ENCODE measurements around the gene CSRNP3.

GRCh38 chr2:165499131-165499530, 29.6 kb downstream of the CSRNP3 start:
- TF ChIP-seq EZH2phosphoT487 (IDR thresholded peaks at IDR 0.05; ENCODE audit: borderline replicate concordance) = no peak
- TF ChIP-seq CTCF (conservative IDR thresholded peaks at IDR 0.05; ENCODE audit: low read length) = no peak

All from Loucy (cell line).